Stimulated activated CD4-positive, alpha-beta T cell treated with anti-CD3 and anti-CD28 coated beads, Interleukin-1b, Interleukin-23, amount 100 ng/mL, for 4 hours (primary cell): ENCODE data around the gene THAP4.
"Not testable (repeated sequence)": the region's sequence is repeated elsewhere in the genome, so short reads cannot be mapped to it uniquely, and the experiment has no call there.

Experiments
- DNase-seq, 2 donors: peaks; one replicate each; pipeline ENCODE4 v3.0.0-alpha.2; 2020; ENCODE audit warnings: low read depth in 2 of 2

The THAP4 gene

GRCh38 chr2:241584436-241584835 is 52.5 kb downstream of the THAP4 start:
- no peak for DNase-seq

- no peak for DNase-seq
These were observed 54.2 kb downstream of the THAP4 start for GRCh38 chr2:241582806-241583205.

- DNase-seq: no peak
These were observed 54.6 kb downstream of the THAP4 start for GRCh38 chr2:241582328-241582727.

- no peak for DNase-seq
These were observed 57.7 kb downstream of the THAP4 start for GRCh38 chr2:241579281-241579680.

GRCh38 chr2:241577413-241578122 is 59.4 kb downstream of the THAP4 start:
- DNase-seq: no peak

GRCh38 chr2:241576293-241576654 is 60.7 kb downstream of the THAP4 start:
- DNase-seq: no peak

- DNase-seq: no peak
These were observed 61.2 kb downstream of the THAP4 start for GRCh38 chr2:241575624-241576292.

- no peak for DNase-seq
These were observed 61.9 kb downstream of the THAP4 start for GRCh38 chr2:241574911-241575623.

- DNase-seq: no peak
These were observed 63.2 kb downstream of the THAP4 start for GRCh38 chr2:241573741-241574140.

- DNase-seq: not testable (repeated sequence)
These were observed 63.9 kb downstream of the THAP4 start for GRCh38 chr2:241572915-241573651.

GRCh38 chr2:241571821-241572620 is 64.9 kb downstream of the THAP4 start:
- no peak for DNase-seq

GRCh38 chr2:241570961-241571581 is 65.9 kb downstream of the THAP4 start:
- no peak for DNase-seq

- no peak for DNase-seq
These were observed 67.1 kb downstream of the THAP4 start for GRCh38 chr2:241569831-241570281.

- no peak for DNase-seq
These were observed 68.2 kb downstream of the THAP4 start for GRCh38 chr2:241568726-241569125.

- no peak for DNase-seq
These were observed 69.2 kb downstream of the THAP4 start for GRCh38 chr2:241567776-241568175.

GRCh38 chr2:241567266-241567665 is 69.7 kb downstream of the THAP4 start:
- DNase-seq: not testable (repeated sequence)

GRCh38 chr2:241566468-241566867 is 70.5 kb downstream of the THAP4 start:
- DNase-seq: no peak

- not testable (repeated sequence) for DNase-seq
These were observed 70.9 kb downstream of the THAP4 start for GRCh38 chr2:241566021-241566420.

GRCh38 chr2:241565411-241565810 is 71.5 kb downstream of the THAP4 start:
- no peak for DNase-seq

- no peak for DNase-seq
These were observed 72.2 kb downstream of the THAP4 start for GRCh38 chr2:241564596-241565410.
